Body of pancreas (tissue), 4 donors: ENCODE measurements around the gene PTPN1. TPM values are rescaled to one million over a fixed set of nuclear protein-coding genes. Genes with fewer than 3 reads are reported as not detected.
"Not testable (repeated sequence)": the region's sequence is repeated elsewhere in the genome, so short reads cannot be mapped to it uniquely, and the experiment has no call there.

Source experiments
- ATAC-seq: fragments of 150-250 bp; one replicate; pipeline ENCODE4 v1.9.1; 2016
- DNase-seq, 4 donors: peaks; one replicate each; pipeline ENCODE4 v3.0.0-alpha.2; 2019
- H3K27ac ChIP-seq, 4 donors: fragments of 200-600 bp; sonication (generic); 1 replicate in 3 of 4; 2 replicates in 1 of 4; pipeline versions ENCODE4 v1.5.1 to v1.6.1; 2016 to 2019; ENCODE audit warnings: mild to moderate bottlenecking in 1 of 4, mixed read lengths in 1 of 4, moderate library complexity in 1 of 4
- H3K27me3 ChIP-seq, 2 donors: fragments of 200-600 bp; sonication (generic); one replicate each; pipeline ENCODE4 v1.6.0; 2016; ENCODE audit warnings: mild to moderate bottlenecking in 1 of 2
- H3K36me3 ChIP-seq, 2 donors: fragments of 200-600 bp; sonication (generic); replicated peaks in 1 of 2; 2 replicates each; pipeline ENCODE4 v1.5.1; 2016; ENCODE audit warnings: low read depth in 2 of 2; ENCODE audit not compliant: insufficient read depth in 1 of 2
- H3K4me1 ChIP-seq: fragments of 200-600 bp; sonication (generic); one replicate; pipeline ENCODE4 v1.6.0; 2016
- H3K4me3 ChIP-seq, 2 donors: fragments of 200-600 bp; sonication (generic); 1 replicate in 1 of 2; 2 replicates in 1 of 2; pipeline ENCODE4 v1.5.1; 2016 to 2019
- H3K9me3 ChIP-seq, 3 donors: fragments of 200-600 bp; sonication (generic); 1 replicate in 2 of 3; 2 replicates in 1 of 3; pipeline ENCODE4 v1.5.1; 2016
- CTCF ChIP-seq, 7 experiments: fragments of 450-650 bp in 4 of 7; fragments of 200-600 bp in 3 of 7; sonication (generic) in 3 of 7; IDR thresholded peaks; one replicate each; pipeline ENCODE4 v1.5.1; 2016 to 2019; ENCODE audit warnings: antibody characterized with exemption in 7 of 7
- POLR2A ChIP-seq, 3 donors: fragments of 450-650 bp; IDR thresholded peaks; one replicate each; pipeline ENCODE4 v1.6.1; 2016; ENCODE audit warnings: antibody characterized with exemption in 3 of 3, mild to moderate bottlenecking in 2 of 3
- WGBS, 2 donors: methylation state at CpG; one replicate each; pipeline ENCODE4 v1.1.5; 2017; 5-methylcytosine and 5-hydroxymethylcytosine counted together
- intact Hi-C: fragments of 100-400 bp; cut with DNase I; formaldehyde crosslinking; loops from one replicate; pipeline ENCODE4 v1.15.1; 2023
- total RNA-seq, 2 donors: library from RNA; depleted of rRNA; stranded (reverse); fragments of >200 nt; gene quantifications; one replicate each; pipeline ENCODE4 v1.1.0, GENCODE V29; 2016

Gene PTPN1
- total RNA-seq, 2 donors from 2014 or later = 9.1 to 10.2 TPM

GRCh38 chr20:50472693-50473664, 37.2 kb upstream of the PTPN1 start:
- H3K27ac ChIP-seq = no peak overlapping the region
- TF ChIP-seq POLR2A (IDR thresholded peaks at IDR 0.05) (no peak), CTCF (IDR thresholded peaks at IDR 0.05) (no peak)

GRCh38 chr20:50474356-50474755, 35.8 kb upstream of the PTPN1 start:
- H3K9me3 ChIP-seq, H3K27me3 ChIP-seq, H3K4me3 ChIP-seq, H3K27ac ChIP-seq, intact Hi-C loops, ATAC-seq, DNase-seq, H3K36me3 ChIP-seq: not testable (repeated sequence)
- peaks cover 20% of the 10 kb centered on the region for H3K4me1 ChIP-seq
- WGBS, 2 donors = 95 to 99% methylated on average over 5 of the region's 5 CpGs

More at GRCh38 chr20:50472693-50473664, 37.2 kb upstream of the PTPN1 start:
- intact Hi-C loops = no loop called here
- no peak for DNase-seq
- H3K4me3 ChIP-seq = no peak overlapping the region
- WGBS, 2 donors = 80 to 84% methylated on average over 12 of the region's 12 CpGs
- peaks cover 13% of the 10 kb centered on the region for H3K4me1 ChIP-seq
- H3K36me3 ChIP-seq = no peaks in the 10 kb centered on the region
- H3K27me3 ChIP-seq = no peaks in the 10 kb centered on the region
- no peak for ATAC-seq
- no peaks in the 10 kb centered on the region for H3K9me3 ChIP-seq

- TF ChIP-seq POLR2A (IDR thresholded peaks at IDR 0.05) = no peak
- TF ChIP-seq CTCF (IDR thresholded peaks at IDR 0.05) = no peak
- Histone ChIP-seq H3K36me3 (no peaks in the 10 kb centered on the region), H3K4me1 (peaks cover 13% of the 10 kb centered on the region), H3K27ac (no peak overlapping the region), H3K4me3 (no peak overlapping the region), H3K9me3 (no peaks in the 10 kb centered on the region), H3K27me3 (no peaks in the 10 kb centered on the region)
- intact Hi-C loops = no loop called here
- 66 to 76% methylated on average over 14 of the region's 14 CpGs for WGBS, 2 donors
- no peak for ATAC-seq
- peak in 1 of 4 donors; percentile 33 for DNase-seq
Measured at GRCh38 chr20:50475681-50476292, 34.4 kb upstream of the PTPN1 start.

GRCh38 chr20:50477239-50477872, 32.8 kb upstream of the PTPN1 start:
- TF ChIP-seq CTCF (IDR thresholded peaks at IDR 0.05) (no peak), POLR2A (IDR thresholded peaks at IDR 0.05) (no peak)
- no peaks in the 10 kb centered on the region for H3K27me3 ChIP-seq
- no peaks in the 10 kb centered on the region for H3K9me3 ChIP-seq
- H3K36me3 ChIP-seq = no peaks in the 10 kb centered on the region
- intact Hi-C loops = no loop called here
- WGBS, 2 donors = 84 to 91% methylated on average over 5 of the region's 5 CpGs
- H3K27ac ChIP-seq = no peak overlapping the region
- no peak overlapping the region for H3K4me3 ChIP-seq
- ATAC-seq (no peak), DNase-seq (no peak)
- H3K4me1 ChIP-seq = peaks cover 8% of the 10 kb centered on the region
